IMR-90 (cell line): ENCODE measurements around the gene HDAC8. TPM values are rescaled to one million over a fixed set of nuclear protein-coding genes. Genes with fewer than 3 reads are reported as not detected.

Experiments
- ATAC-seq: fragments of 200-7000 bp; cut with Tn5 transposase; 2 replicates; pipeline ENCODE4 v1.9.1; 2020; ENCODE audit warnings: low read depth, mild to moderate bottlenecking, moderate library complexity
- BruUV-seq: library from RNA; stranded (reverse); fragments of 400-500 nt; replicated peaks from 2 replicates; lab custom pipeline; 2021; lab: Mats Ljungman, UMichigan
- CTCF ChIA-PET: fragments of 300-600 bp; formaldehyde crosslinking; extraction: SDS; loops from one replicate; lab custom pipeline; 2021; ENCODE audit warnings: antibody characterized with exemption; lab: Yijun Ruan, JAX
- POLR2A ChIA-PET: fragments of 300-600 bp; sonication (Branson Sonifier 250); formaldehyde crosslinking; loops from one replicate; lab custom pipeline; 2022; ENCODE audit warnings: antibody characterized with exemption; ENCODE audit not compliant: unreplicated experiment; lab: Charles Lee
- DNase-seq: peaks from one replicate; pipeline ENCODE4 v3.0.0; 2013
- H2AFZ ChIP-seq: replicated peaks from 2 replicates; pipeline ENCODE3; 2013; ENCODE audit warnings: low read length, mild to moderate bottlenecking; ENCODE audit not compliant: poor library complexity
- H2AK5ac ChIP-seq: 2 replicates; pipeline ENCODE4 v1.6.1; 2013; ENCODE audit warnings: low read depth, low read length, inconsistent platforms
- H2AK9ac ChIP-seq: replicated peaks from 2 replicates; pipeline ENCODE3; 2013; ENCODE audit warnings: mild to moderate bottlenecking, low read depth, low read length, moderate library complexity; ENCODE audit not compliant: poor library complexity
- H2BK120ac ChIP-seq: 2 replicates; pipeline ENCODE4 v1.6.1; 2013; ENCODE audit warnings: low read depth, low read length, inconsistent platforms
- H2BK15ac ChIP-seq: 3 replicates; pipeline ENCODE4 v1.6.1; 2013; ENCODE audit warnings: low read depth, low read length, inconsistent platforms
- H2BK20ac ChIP-seq: 2 replicates; pipeline ENCODE4 v1.6.1; 2013; ENCODE audit warnings: low read depth, mild to moderate bottlenecking, inconsistent platforms, low read length, moderate library complexity
- H2BK5ac ChIP-seq: 2 replicates; pipeline ENCODE4 v1.6.1; 2013; ENCODE audit warnings: mild to moderate bottlenecking, low read depth, low read length, inconsistent platforms; ENCODE audit not compliant: poor library complexity, severe bottlenecking
- H3K14ac ChIP-seq: replicated peaks from 2 replicates; pipeline ENCODE4 v1.6.1; 2013; ENCODE audit warnings: low read depth, low read length, inconsistent platforms
- H3K18ac ChIP-seq: 2 replicates; pipeline ENCODE4 v1.6.1; 2013; ENCODE audit warnings: low read depth, low read length, control low read depth
- H3K23ac ChIP-seq: 2 replicates; pipeline ENCODE4 v1.6.1; 2013; ENCODE audit warnings: low read depth, low read length, inconsistent platforms
- H3K27ac ChIP-seq: 2 replicates; pipeline ENCODE4 v1.5.1; 2013; ENCODE audit warnings: mild to moderate bottlenecking, control low read depth, low read length; ENCODE audit not compliant: insufficient read depth
- H3K27me3 ChIP-seq: 2 replicates; pipeline ENCODE4 v1.6.1; 2013; ENCODE audit warnings: low read length; ENCODE audit not compliant: control insufficient read depth, insufficient read depth
- H3K36me3 ChIP-seq: 2 replicates; pipeline ENCODE4 v1.6.1; 2013; ENCODE audit warnings: low read length, mixed read lengths; ENCODE audit not compliant: control insufficient read depth, insufficient read depth
- H3K4ac ChIP-seq: 2 replicates; pipeline ENCODE4 v1.6.1; 2013; ENCODE audit warnings: low read depth, low read length, inconsistent platforms
- H3K4me1 ChIP-seq: 2 replicates; pipeline ENCODE4 v1.6.1; 2013; ENCODE audit warnings: low read length, mixed read lengths; ENCODE audit not compliant: control insufficient read depth, insufficient read depth
- H3K4me2 ChIP-seq: 2 replicates; pipeline ENCODE4 v1.6.1; 2013; ENCODE audit warnings: low read depth, mild to moderate bottlenecking, control low read depth, low read length, moderate library complexity
- H3K4me3 ChIP-seq: 2 replicates; pipeline ENCODE4 v1.5.1; 2013; ENCODE audit warnings: low read depth, mild to moderate bottlenecking, control low read depth, low read length, moderate library complexity; ENCODE audit not compliant: insufficient read depth
- H3K56ac ChIP-seq: 2 replicates; pipeline ENCODE4 v1.6.1; 2013; ENCODE audit warnings: low read length, inconsistent platforms; ENCODE audit not compliant: insufficient read depth; ENCODE audit errors: extremely low read depth
- H3K79me1 ChIP-seq, 2 experiments: 2 replicates each; pipeline ENCODE4 v1.6.1; 2013; ENCODE audit warnings: low read length in 2 of 2, inconsistent platforms in 1 of 2, low read depth in 1 of 2
- H3K9ac ChIP-seq: 2 replicates; pipeline ENCODE4 v1.6.1; 2013; ENCODE audit warnings: low read depth, low read length, control low read depth
- H3K9me1 ChIP-seq: 2 replicates; pipeline ENCODE4 v1.6.1; 2013; ENCODE audit warnings: low read length, inconsistent platforms; ENCODE audit not compliant: insufficient read depth
- H3K9me3 ChIP-seq: 2 replicates; pipeline ENCODE4 v1.6.1; 2013; ENCODE audit warnings: low read length; ENCODE audit not compliant: control insufficient read depth, insufficient read depth
- H4K20me1 ChIP-seq: 2 replicates; pipeline ENCODE4 v1.6.1; 2013; ENCODE audit warnings: low read length, inconsistent platforms; ENCODE audit not compliant: insufficient read depth
- H4K5ac ChIP-seq: 2 replicates; pipeline ENCODE4 v1.6.1; 2013; ENCODE audit warnings: mild to moderate bottlenecking, low read depth, low read length, control low read depth
- H4K8ac ChIP-seq, 2 experiments: 2 replicates each; pipeline ENCODE4 v1.6.1; 2013; ENCODE audit warnings: low read depth in 2 of 2, low read length in 2 of 2, control low read depth in 1 of 2, inconsistent platforms in 1 of 2
- H4K91ac ChIP-seq: 2 replicates; pipeline ENCODE4 v1.6.1; 2013; ENCODE audit warnings: low read depth, low read length, inconsistent platforms; ENCODE audit not compliant: insufficient read depth
- BHLHE40 ChIP-seq: fragments of 150-350 bp; IDR thresholded peaks from 2 replicates; pipeline ENCODE4 v1.6.1; 2016; ENCODE audit warnings: mild to moderate bottlenecking, low read depth, low read length
- CHD1 ChIP-seq: IDR thresholded peaks from 2 replicates; pipeline ENCODE4 v1.6.1; 2012; ENCODE audit warnings: low read depth, low read length, improper control_type of control experiment
- MAFK ChIP-seq: IDR thresholded peaks from 2 replicates; pipeline ENCODE4 v1.6.1; 2012; ENCODE audit warnings: low read depth, low read length, improper control_type of control experiment
- MXI1 ChIP-seq: IDR thresholded peaks from 2 replicates; pipeline ENCODE4 v1.6.1; 2012; ENCODE audit warnings: low read depth, mild to moderate bottlenecking, low read length, moderate library complexity, borderline replicate concordance
- NFE2L2 ChIP-seq: fragments of 150-350 bp; IDR thresholded peaks from 2 replicates; pipeline ENCODE4 v1.6.1; 2016; ENCODE audit warnings: low read depth, mild to moderate bottlenecking, low read length
- POLR2A ChIP-seq: IDR thresholded peaks from 2 replicates; pipeline ENCODE4 v1.6.1; 2012; ENCODE audit warnings: mild to moderate bottlenecking, low read depth, low read length
- RAD21 ChIP-seq: IDR thresholded peaks from 2 replicates; pipeline ENCODE4 v1.6.1; 2012; ENCODE audit warnings: low read length, improper control_type of control experiment
- RCOR1 ChIP-seq: IDR thresholded peaks from 2 replicates; pipeline ENCODE4 v1.6.1; 2012; ENCODE audit warnings: mild to moderate bottlenecking, low read length, improper control_type of control experiment; ENCODE audit not compliant: insufficient replicate concordance
- RFX5 ChIP-seq: IDR thresholded peaks from 2 replicates; pipeline ENCODE4 v1.8.0; 2012; ENCODE audit warnings: low read depth, mild to moderate bottlenecking, low read length, moderate library complexity
- whole genome bisulfite sequencing, 2 experiments: methylation state at CpG; one replicate each; pipeline versions ENCODE4 v1.1.5 to v1.1.7; 2013; ENCODE audit warnings: missing lambda C conversion rate in 2 of 2; ENCODE audit not compliant: insufficient read length in 1 of 2; ENCODE audit errors: extremely low coverage in 2 of 2; 5-methylcytosine and 5-hydroxymethylcytosine counted together
- dilution Hi-C: fragments of 300-500 bp; cut with HindIII; formaldehyde crosslinking; loops from one replicate; pipeline ENCODE4 v1.14.3; 2018; ENCODE audit warnings: low sequenced_read_pairs; ENCODE audit not compliant: unreplicated experiment
- in situ Hi-C: fragments of 300-500 bp; cut with MboI; formaldehyde crosslinking; loops from 3 replicates; pipeline ENCODE4 v1.14.3; 2019; ENCODE audit warnings: low sequenced_read_pairs, inconsistent platforms, mixed read lengths
- intact Hi-C: fragments of 100-400 bp; cut with micrococcal nuclease; formaldehyde crosslinking; loops from 2 replicates; pipeline ENCODE4 v1.10.0; 2022
- polyA plus RNA-seq, 3 experiments: library from polyadenylated mRNA; depleted of rRNA; stranded (reverse); fragments of >200 nt; gene quantifications; 2 replicates each; pipeline ENCODE4 v1.2.3, GENCODE V29; 2012; ENCODE audit warnings: low replicate concordance in 1 of 3
- total RNA-seq: library from RNA; depleted of rRNA; stranded (reverse); fragments of >200 nt; gene quantifications from 2 replicates; pipeline ENCODE4 v1.2.3, GENCODE V29; 2012
- TF ChIP-seq, protein P1 (sequence below): fragments of 150-350 bp; IDR thresholded peaks from 2 replicates; pipeline ENCODE4 v1.6.1; 2017; ENCODE audit warnings: mild to moderate bottlenecking, antibody characterized with exemption, low read length, low read depth
- TF ChIP-seq, protein P2 (sequence below): fragments of 150-350 bp; IDR thresholded peaks from 2 replicates; pipeline ENCODE4 v1.6.1; 2016; ENCODE audit warnings: low read depth, mild to moderate bottlenecking, low read length, moderate library complexity, borderline replicate concordance
- TF ChIP-seq, protein P3 (sequence below): conservative IDR thresholded peaks from 2 replicates; pipeline ENCODE4 v1.5.1; 2012; ENCODE audit warnings: mild to moderate bottlenecking, low read depth, low read length, improper control_type of control experiment

HDAC8 gene
- total and polyA plus RNA-seq, 2 of the 4 experiments (the other 2 are of a cell fraction): 16.1 to 28.5 TPM

DNA sequence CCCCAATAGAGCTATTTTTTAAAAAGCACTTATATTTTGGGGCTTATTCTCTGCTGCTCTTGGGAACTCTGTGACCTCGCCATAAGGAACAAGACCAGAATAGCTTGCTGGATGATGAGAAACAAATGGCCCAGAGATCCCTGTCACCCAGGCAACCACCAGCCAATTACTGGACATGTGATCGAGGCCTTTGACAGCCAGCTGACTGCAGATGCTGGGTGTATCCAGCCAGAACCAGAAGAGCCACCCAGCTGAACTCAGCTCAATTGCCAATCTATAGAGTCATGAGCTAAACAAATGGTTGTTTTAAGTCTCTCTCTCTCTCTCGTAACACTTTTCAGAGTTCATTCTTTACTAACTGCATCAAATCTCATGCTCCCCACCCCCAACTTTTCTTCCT is 242.5 kb downstream of the HDAC8 start:
- H3K23ac ChIP-seq: no peak overlapping the region
- H3K9me1 ChIP-seq: no peaks in the 10 kb centered on the region
- no peak overlapping the region for H2BK5ac ChIP-seq
- 100% methylated on average over 1 of the region's 3 CpGs; no CpG with 5 or more reads in 1 of the 2 experiments for WGBS, 2 experiments
- no peak overlapping the region for H3K27ac ChIP-seq
- H3K79me1 ChIP-seq: no peaks in the 10 kb centered on the region
- no peaks in the 10 kb centered on the region for H3K36me3 ChIP-seq
- H4K91ac ChIP-seq: no peak overlapping the region
- H2AK9ac ChIP-seq: no peak overlapping the region
- no peak for ATAC-seq
- H4K20me1 ChIP-seq: no peaks in the 10 kb centered on the region
- no peak overlapping the region for H2BK20ac ChIP-seq
- no peak overlapping the region for H2BK15ac ChIP-seq
- H3K14ac ChIP-seq: no peak overlapping the region
- POLR2A ChIA-PET: no interaction called here
- no peak overlapping the region for H3K4ac ChIP-seq
- H3K4me2 ChIP-seq: no peak overlapping the region
- intact Hi-C loops (no loop called here), dilution Hi-C loops (no loop called here), in situ Hi-C loops (no loop called here)
- no peaks in the 10 kb centered on the region for H3K4me1 ChIP-seq
- H2AFZ ChIP-seq: no peak overlapping the region
- peaks cover 6% of the 10 kb centered on the region for H3K9me3 ChIP-seq
- no peak overlapping the region for H4K8ac ChIP-seq
- H3K18ac ChIP-seq: no peak overlapping the region
- no peak overlapping the region for H3K4me3 ChIP-seq
- DNase-seq: no peak
- TF ChIP-seq, protein P1, sequence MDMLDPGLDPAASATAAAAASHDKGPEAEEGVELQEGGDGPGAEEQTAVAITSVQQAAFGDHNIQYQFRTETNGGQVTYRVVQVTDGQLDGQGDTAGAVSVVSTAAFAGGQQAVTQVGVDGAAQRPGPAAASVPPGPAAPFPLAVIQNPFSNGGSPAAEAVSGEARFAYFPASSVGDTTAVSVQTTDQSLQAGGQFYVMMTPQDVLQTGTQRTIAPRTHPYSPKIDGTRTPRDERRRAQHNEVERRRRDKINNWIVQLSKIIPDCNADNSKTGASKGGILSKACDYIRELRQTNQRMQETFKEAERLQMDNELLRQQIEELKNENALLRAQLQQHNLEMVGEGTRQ: no peak
- TF ChIP-seq RFX5 (no peak), MXI1 (no peak), RAD21 (no peak), RCOR1 (no peak), NFE2L2 (no peak), MAFK (no peak), BHLHE40 (no peak), CHD1 (no peak), POLR2A (no peak)
- TF ChIP-seq, protein P2, sequence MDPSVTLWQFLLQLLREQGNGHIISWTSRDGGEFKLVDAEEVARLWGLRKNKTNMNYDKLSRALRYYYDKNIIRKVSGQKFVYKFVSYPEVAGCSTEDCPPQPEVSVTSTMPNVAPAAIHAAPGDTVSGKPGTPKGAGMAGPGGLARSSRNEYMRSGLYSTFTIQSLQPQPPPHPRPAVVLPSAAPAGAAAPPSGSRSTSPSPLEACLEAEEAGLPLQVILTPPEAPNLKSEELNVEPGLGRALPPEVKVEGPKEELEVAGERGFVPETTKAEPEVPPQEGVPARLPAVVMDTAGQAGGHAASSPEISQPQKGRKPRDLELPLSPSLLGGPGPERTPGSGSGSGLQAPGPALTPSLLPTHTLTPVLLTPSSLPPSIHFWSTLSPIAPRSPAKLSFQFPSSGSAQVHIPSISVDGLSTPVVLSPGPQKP: no peak
- TF ChIP-seq, protein P3, sequence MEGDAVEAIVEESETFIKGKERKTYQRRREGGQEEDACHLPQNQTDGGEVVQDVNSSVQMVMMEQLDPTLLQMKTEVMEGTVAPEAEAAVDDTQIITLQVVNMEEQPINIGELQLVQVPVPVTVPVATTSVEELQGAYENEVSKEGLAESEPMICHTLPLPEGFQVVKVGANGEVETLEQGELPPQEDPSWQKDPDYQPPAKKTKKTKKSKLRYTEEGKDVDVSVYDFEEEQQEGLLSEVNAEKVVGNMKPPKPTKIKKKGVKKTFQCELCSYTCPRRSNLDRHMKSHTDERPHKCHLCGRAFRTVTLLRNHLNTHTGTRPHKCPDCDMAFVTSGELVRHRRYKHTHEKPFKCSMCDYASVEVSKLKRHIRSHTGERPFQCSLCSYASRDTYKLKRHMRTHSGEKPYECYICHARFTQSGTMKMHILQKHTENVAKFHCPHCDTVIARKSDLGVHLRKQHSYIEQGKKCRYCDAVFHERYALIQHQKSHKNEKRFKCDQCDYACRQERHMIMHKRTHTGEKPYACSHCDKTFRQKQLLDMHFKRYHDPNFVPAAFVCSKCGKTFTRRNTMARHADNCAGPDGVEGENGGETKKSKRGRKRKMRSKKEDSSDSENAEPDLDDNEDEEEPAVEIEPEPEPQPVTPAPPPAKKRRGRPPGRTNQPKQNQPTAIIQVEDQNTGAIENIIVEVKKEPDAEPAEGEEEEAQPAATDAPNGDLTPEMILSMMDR: no peak
- CTCF ChIA-PET: no interaction called here
- no peak overlapping the region for H3K56ac ChIP-seq
- no TSS peak for BruUV-seq
- no peak overlapping the region for H4K5ac ChIP-seq
- H3K27me3 ChIP-seq: peaks cover 17% of the 10 kb centered on the region
- H2BK120ac ChIP-seq: no peak overlapping the region
- H3K9ac ChIP-seq: no peak overlapping the region
- H2AK5ac ChIP-seq: no peak overlapping the region
